B cell (primary cell): ENCODE results near the gene JAKMIP2. TPM values are rescaled to one million over a fixed set of nuclear protein-coding genes. Genes with fewer than 3 reads are reported as not detected.

Experiments
- ATAC-seq: fragments of 200-7000 bp; cut with Tn5 transposase; one replicate; pipeline ENCODE4 v1.10.0; 2021; ENCODE audit warnings: low read depth, mild to moderate bottlenecking, moderate number of reproducible peaks, moderate library complexity
- CTCF ChIA-PET: fragments of 350-600 bp; sonication (Branson Sonifier 250); formaldehyde crosslinking; loops from one replicate; lab custom pipeline; 2021; ENCODE audit warnings: antibody characterized with exemption, inconsistent platforms; lab: Charles Lee
- POLR2A ChIA-PET: fragments of 350-600 bp; sonication (Branson Sonifier 250); formaldehyde crosslinking; loops from one replicate; lab custom pipeline; 2021; ENCODE audit warnings: antibody characterized with exemption; lab: Charles Lee
- DNase-seq: peaks from one replicate; pipeline ENCODE4 v3.0.0; 2013
- H2AFZ ChIP-seq: 2 replicates; pipeline ENCODE4 v1.6.1; 2012; ENCODE audit warnings: mild to moderate bottlenecking, low read depth, low read length; ENCODE audit not compliant: insufficient read depth, poor library complexity, severe bottlenecking
- H3K27ac ChIP-seq, 2 donors: 1 replicate in 1 of 2; 2 replicates in 1 of 2; pipeline ENCODE4 v1.5.1; 2012 to 2013; ENCODE audit warnings: low read length in 2 of 2, mild to moderate bottlenecking in 2 of 2, moderate library complexity in 1 of 2
- H3K27me3 ChIP-seq, 4 experiments: fragments of 200-600 bp in 1 of 4; sonication (generic) in 1 of 4; replicated peaks in 1 of 4; 1 replicate in 2 of 4; 2 replicates in 2 of 4; pipeline versions ENCODE4 v1.6.1 to v1.7.0; 2013 to 2016; ENCODE audit warnings: low read length in 3 of 4, mild to moderate bottlenecking in 2 of 4, mixed read lengths in 1 of 4, moderate library complexity in 1 of 4; ENCODE audit not compliant: insufficient read depth in 4 of 4, control insufficient read depth in 3 of 4; ENCODE audit errors: control extremely low read depth in 1 of 4
- H3K36me3 ChIP-seq, 2 experiments: replicated peaks in 1 of 2; 1 replicate in 1 of 2; 2 replicates in 1 of 2; pipeline versions ENCODE4 v1.6.1 to v1.7.1; 2013; ENCODE audit warnings: low read length in 1 of 2; ENCODE audit not compliant: insufficient read depth in 2 of 2, control insufficient read depth in 1 of 2; ENCODE audit errors: control extremely low read depth in 1 of 2, extremely low read depth in 1 of 2
- H3K4me1 ChIP-seq, 2 donors: fragments of 200-600 bp in 1 of 2; sonication (generic) in 1 of 2; 1 replicate in 1 of 2; 2 replicates in 1 of 2; pipeline versions ENCODE4 v1.5.1 to v1.6.1; 2013 to 2017; ENCODE audit warnings: low read length in 2 of 2; ENCODE audit not compliant: control insufficient read depth in 2 of 2, insufficient read depth in 2 of 2
- H3K4me2 ChIP-seq: replicated peaks from 2 replicates; pipeline ENCODE3; 2012; ENCODE audit warnings: mild to moderate bottlenecking, low read depth, low read length; ENCODE audit not compliant: poor library complexity, severe bottlenecking
- H3K4me3 ChIP-seq, 5 experiments: fragments of 200-600 bp in 1 of 5; sonication (generic) in 1 of 5; 1 replicate in 3 of 5; 2 replicates in 2 of 5; pipeline versions ENCODE4 v1.5.1 to v1.7.0; 2011 to 2016; ENCODE audit warnings: low read length in 4 of 5, mild to moderate bottlenecking in 4 of 5, low read depth in 2 of 5, control low read depth in 1 of 5, moderate library complexity in 1 of 5; ENCODE audit not compliant: insufficient read depth in 1 of 5; ENCODE audit errors: control extremely low read depth in 1 of 5, extremely low read depth in 1 of 5
- H3K79me2 ChIP-seq: fragments of 200-600 bp; sonication (generic); one replicate; pipeline ENCODE4 v1.6.0; 2016; ENCODE audit warnings: low read length; ENCODE audit not compliant: control insufficient read depth, insufficient read depth
- H3K9ac ChIP-seq: fragments of 200-600 bp; sonication (generic); 2 replicates; pipeline ENCODE4 v1.6.1; 2017; ENCODE audit warnings: mild to moderate bottlenecking, low read length, moderate library complexity
- H3K9me3 ChIP-seq, 3 donors: one replicate each; pipeline versions ENCODE4 v1.6.1 to v1.7.1; 2013; ENCODE audit warnings: low read length in 2 of 3; ENCODE audit not compliant: control insufficient read depth in 2 of 3, insufficient read depth in 1 of 3; ENCODE audit errors: control extremely low read depth in 1 of 3
- H4K20me1 ChIP-seq: 2 replicates; pipeline ENCODE4 v1.6.0; 2012; ENCODE audit warnings: mild to moderate bottlenecking, low read length; ENCODE audit not compliant: insufficient read depth, control insufficient read depth, poor library complexity, severe bottlenecking
- H3K27ac Mint-ChIP-seq: one replicate; pipeline ENCODE4 v1.8.0; 2021; ENCODE audit warnings: mixed read lengths
- H3K27me3 Mint-ChIP-seq: one replicate; pipeline ENCODE4 v1.8.0; 2021; ENCODE audit warnings: mixed read lengths
- H3K4me1 Mint-ChIP-seq: one replicate; pipeline ENCODE4 v1.8.0; 2021; ENCODE audit warnings: mixed read lengths
- H3K4me3 Mint-ChIP-seq: one replicate; pipeline ENCODE4 v1.8.0; 2021; ENCODE audit warnings: mixed read lengths
- H3K9me3 Mint-ChIP-seq: one replicate; pipeline ENCODE4 v1.8.0; 2022; ENCODE audit warnings: mixed read lengths; ENCODE audit not compliant: insufficient read depth
- EZH2 ChIP-seq: IDR thresholded peaks from 2 replicates; pipeline ENCODE4 v1.6.1; 2012; ENCODE audit warnings: borderline replicate concordance, low read depth, mild to moderate bottlenecking, moderate library complexity, low read length; ENCODE audit not compliant: insufficient read depth, poor library complexity, severe bottlenecking
- WGBS: methylation state at CpG from one replicate; pipeline ENCODE4 v1.1.5; 2013; ENCODE audit warnings: missing lambda C conversion rate; ENCODE audit not compliant: insufficient coverage; 5-methylcytosine and 5-hydroxymethylcytosine counted together
- intact Hi-C: fragments of 100-400 bp; cut with micrococcal nuclease; formaldehyde crosslinking; loops from one replicate; pipeline ENCODE4 v1.10.0; 2022
- polyA plus RNA-seq: library from polyadenylated mRNA; depleted of rRNA; stranded (reverse); fragments of >200 nt; gene quantifications from 2 replicates; pipeline ENCODE4 v1.2.3, GENCODE V29; 2012
- total RNA-seq, 2 donors: library from RNA; stranded (reverse); fragments of 120-200 nt in 1 of 2; gene quantifications; 1 replicate in 1 of 2; 2 replicates in 1 of 2; pipeline versions ENCODE4 v1.2.3 to v1.2.4, GENCODE V29; 2013 to 2022
- TF ChIP-seq, protein P1 (sequence below): fragments of 200-600 bp; IDR thresholded peaks from one replicate; pipeline ENCODE4 v1.8.0; 2022; ENCODE audit warnings: antibody characterized with exemption, mild to moderate bottlenecking

JAKMIP2 gene
- total and polyA plus RNA-seq, 2 donors (not counting 1 experiment from before 2014, with no cell fraction given), result 0.24 to 4.1 TPM

DNA sequence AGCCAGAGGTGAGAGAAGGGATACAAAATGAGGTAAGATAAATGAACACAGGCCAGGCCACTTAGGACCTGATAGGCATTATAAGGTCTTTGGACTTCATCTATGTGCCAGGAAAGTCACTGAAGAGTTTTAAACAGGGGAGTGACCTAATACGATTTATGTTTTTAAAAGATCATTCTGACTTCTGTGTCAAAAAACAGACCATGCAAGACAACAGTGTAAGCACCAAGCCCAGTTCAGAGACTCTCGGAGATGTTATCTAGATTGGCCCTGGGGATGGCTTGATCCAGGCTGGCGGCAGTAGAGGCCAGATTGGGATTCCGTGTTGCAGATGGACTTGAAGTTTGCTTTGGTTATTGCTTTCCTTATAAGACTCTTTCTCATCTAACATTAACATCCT is 229.6 kb downstream of the JAKMIP2 start:
- no peaks in the 10 kb centered on the region for H3K79me2 ChIP-seq
- Mint-ChIP-seq H3K27ac (no peak overlapping the region), H3K9me3 (peaks cover 2% of the 10 kb centered on the region), H3K4me1 (no peaks in the 10 kb centered on the region), H3K27me3 (no peaks in the 10 kb centered on the region), H3K4me3 (no peak overlapping the region)
- peaks cover 0 to 6% (median 2%) of the 10 kb centered on the region in 3 donors for H3K9me3 ChIP-seq
- ChIA-PET POLR2A (no interaction called here), CTCF (no interaction called here)
- no peak overlapping the region for H3K4me2 ChIP-seq
- no peak overlapping the region for H2AFZ ChIP-seq
- H3K4me1 ChIP-seq, result no peaks in the 10 kb centered on the region
- ATAC-seq (no peak), DNase-seq (no peak)
- TF ChIP-seq, protein P1, sequence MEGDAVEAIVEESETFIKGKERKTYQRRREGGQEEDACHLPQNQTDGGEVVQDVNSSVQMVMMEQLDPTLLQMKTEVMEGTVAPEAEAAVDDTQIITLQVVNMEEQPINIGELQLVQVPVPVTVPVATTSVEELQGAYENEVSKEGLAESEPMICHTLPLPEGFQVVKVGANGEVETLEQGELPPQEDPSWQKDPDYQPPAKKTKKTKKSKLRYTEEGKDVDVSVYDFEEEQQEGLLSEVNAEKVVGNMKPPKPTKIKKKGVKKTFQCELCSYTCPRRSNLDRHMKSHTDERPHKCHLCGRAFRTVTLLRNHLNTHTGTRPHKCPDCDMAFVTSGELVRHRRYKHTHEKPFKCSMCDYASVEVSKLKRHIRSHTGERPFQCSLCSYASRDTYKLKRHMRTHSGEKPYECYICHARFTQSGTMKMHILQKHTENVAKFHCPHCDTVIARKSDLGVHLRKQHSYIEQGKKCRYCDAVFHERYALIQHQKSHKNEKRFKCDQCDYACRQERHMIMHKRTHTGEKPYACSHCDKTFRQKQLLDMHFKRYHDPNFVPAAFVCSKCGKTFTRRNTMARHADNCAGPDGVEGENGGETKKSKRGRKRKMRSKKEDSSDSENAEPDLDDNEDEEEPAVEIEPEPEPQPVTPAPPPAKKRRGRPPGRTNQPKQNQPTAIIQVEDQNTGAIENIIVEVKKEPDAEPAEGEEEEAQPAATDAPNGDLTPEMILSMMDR, result no peak
- TF ChIP-seq EZH2, result no peak
- 93% methylated on average over 2 of the region's 4 CpGs for WGBS
- intact Hi-C loops, result no loop called here
- no peaks in the 10 kb centered on the region for H3K27me3 ChIP-seq
- H3K36me3 ChIP-seq, result no peaks in the 10 kb centered on the region
- H3K4me3 ChIP-seq, result no peak overlapping the region
- H3K9ac ChIP-seq, result no peak overlapping the region
- no peak overlapping the region for H3K27ac ChIP-seq
- H4K20me1 ChIP-seq, result no peaks in the 10 kb centered on the region

DNA sequence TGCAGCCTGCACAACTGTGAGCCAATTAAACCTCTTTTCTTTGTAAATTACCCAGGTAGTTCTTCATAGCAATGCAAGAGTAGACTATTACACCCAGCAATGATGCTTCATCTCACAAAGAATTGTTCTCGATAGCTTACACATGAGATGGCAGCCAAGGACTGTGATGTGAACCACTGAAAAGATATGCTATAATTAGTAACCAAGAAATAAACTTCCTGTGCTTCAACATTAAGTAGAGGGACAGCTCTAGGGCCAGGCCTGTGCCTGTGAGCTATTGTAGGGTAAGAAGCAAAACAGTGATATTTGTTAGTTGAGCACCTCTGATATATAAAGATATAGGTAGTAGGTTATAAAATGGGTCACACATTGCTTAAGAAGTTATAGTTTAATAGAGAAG is 230.9 kb downstream of the JAKMIP2 start:
- ChIA-PET POLR2A (no interaction called here), CTCF (no interaction called here)
- no peak for DNase-seq
- no peaks in the 10 kb centered on the region for H3K27me3 ChIP-seq
- H3K79me2 ChIP-seq, result no peaks in the 10 kb centered on the region
- WGBS, result no CpG with 5 or more reads among the region's 1 CpG
- H3K27ac ChIP-seq, result no peak overlapping the region
- Mint-ChIP-seq H3K27me3 (no peaks in the 10 kb centered on the region), H3K9me3 (peaks cover 2% of the 10 kb centered on the region), H3K4me1 (no peaks in the 10 kb centered on the region), H3K4me3 (no peak overlapping the region), H3K27ac (no peak overlapping the region)
- peaks cover 0 to 6% (median 2%) of the 10 kb centered on the region in 3 donors for H3K9me3 ChIP-seq
- ATAC-seq, result no peak
- intact Hi-C loops, result no loop called here
- H3K9ac ChIP-seq, result no peak overlapping the region
- no peaks in the 10 kb centered on the region for H3K4me1 ChIP-seq
- H3K4me2 ChIP-seq, result no peak overlapping the region
- no peak overlapping the region for H2AFZ ChIP-seq
- H3K4me3 ChIP-seq, result no peak overlapping the region
- H4K20me1 ChIP-seq, result no peaks in the 10 kb centered on the region
- H3K36me3 ChIP-seq, result no peaks in the 10 kb centered on the region
- TF ChIP-seq, protein P1, result no peak
- TF ChIP-seq EZH2, result no peak
